ENCODE results near the gene PDZRN3.

PDZRN3 gene

GRCh38 chr3:73498764-73499622, 125.7 kb downstream of the PDZRN3 start:
- in situ Hi-C loops (cut with MboI; ENCODE audit: low sequenced_read_pairs), result no loop called here

DNA sequence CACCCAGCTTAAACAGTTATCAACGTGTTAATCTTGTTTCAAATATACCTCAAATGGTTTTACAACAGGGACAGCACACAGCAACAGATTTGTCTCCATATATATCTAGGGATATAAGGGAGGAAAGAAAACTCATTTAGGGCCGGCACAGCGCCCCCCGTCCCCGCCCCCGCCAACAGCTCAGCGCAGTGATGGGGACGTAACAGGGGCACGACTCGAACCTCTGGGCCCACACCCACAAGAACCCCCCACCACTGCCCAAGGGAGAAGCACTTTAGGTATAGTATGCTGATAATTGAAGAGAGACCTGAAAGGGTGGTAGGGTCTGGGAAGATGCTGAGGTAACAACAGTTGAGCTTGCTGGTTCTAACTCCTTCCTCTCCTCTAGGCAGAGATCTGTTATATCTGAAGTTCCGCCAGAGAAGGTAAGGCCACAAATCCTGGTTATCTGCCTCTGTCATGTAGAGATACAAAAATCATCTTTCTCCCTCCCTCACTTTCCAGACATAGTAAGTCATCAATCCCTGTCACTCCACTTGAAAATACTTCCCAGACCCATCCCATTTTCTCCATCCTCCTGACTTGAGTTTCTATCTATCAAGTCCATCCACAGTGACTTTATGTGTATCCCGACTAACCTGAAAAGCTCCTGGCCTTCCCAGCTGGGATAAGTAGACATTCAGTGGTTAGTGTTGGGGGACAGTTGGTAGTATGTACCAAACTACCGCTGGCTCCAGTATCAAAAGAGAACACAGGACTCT, 126.9 kb downstream of the PDZRN3 start:
- in situ Hi-C loops (cut with MboI; ENCODE audit: low sequenced_read_pairs), result no loop called here

DNA sequence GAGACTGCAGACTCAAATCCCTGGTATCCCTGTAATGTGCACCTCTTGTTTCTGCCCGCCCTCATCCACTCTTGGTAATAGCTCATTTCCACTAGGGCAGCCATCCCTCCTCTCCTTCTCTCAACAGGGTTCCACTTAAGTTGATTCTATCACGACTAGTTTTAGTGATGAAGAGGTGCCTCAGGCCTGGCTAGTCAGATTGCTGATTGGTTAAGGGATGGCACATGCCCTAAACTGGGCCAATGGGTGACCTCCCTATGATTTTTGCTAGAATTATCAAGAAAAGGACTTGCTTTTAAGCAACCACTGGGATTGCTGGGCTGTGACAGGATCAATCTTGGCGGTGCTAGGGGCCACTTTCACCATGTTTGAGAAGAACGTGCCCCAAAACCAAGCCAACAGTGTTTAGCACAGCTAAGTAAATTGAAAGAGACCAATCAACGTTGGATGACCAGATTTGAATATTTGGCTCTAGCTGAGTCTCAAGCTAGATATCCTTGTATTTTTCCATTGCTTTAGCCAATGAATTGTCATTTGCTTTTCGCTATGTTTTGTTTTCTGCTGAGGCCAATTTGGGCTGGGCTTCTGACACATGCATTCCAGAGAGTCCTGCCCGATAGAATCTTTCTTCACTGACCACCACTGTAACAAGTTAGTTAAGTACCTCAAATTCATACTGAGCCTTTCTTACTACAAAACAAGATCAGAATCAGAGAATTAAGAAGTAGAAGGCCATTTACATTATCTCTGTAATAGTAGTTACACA, 131.0 kb downstream of the PDZRN3 start:
- in situ Hi-C loops (cut with MboI; ENCODE audit: low sequenced_read_pairs), result no loop called here

DNA sequence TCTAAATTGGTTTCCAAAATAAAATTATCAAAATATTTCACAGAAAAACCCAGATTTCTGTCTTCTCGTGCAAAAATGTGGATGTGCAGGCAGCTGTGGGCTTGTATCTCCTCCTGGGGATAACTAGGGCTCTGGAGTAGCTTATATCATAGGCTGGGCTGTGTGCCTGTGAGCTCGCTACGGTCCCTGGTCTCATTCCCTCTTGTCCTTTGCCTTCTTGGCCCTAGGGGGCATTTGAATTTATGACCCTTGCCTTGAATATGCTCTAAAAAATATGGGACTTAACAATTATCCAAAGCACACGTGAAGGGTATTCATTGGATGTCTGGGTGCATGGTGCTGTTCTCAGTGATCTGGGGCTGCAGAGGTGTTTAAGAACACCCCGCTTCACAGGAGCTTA, 132.6 kb downstream of the PDZRN3 start:
- in situ Hi-C loops (cut with MboI; ENCODE audit: low sequenced_read_pairs), result no loop called here

DNA sequence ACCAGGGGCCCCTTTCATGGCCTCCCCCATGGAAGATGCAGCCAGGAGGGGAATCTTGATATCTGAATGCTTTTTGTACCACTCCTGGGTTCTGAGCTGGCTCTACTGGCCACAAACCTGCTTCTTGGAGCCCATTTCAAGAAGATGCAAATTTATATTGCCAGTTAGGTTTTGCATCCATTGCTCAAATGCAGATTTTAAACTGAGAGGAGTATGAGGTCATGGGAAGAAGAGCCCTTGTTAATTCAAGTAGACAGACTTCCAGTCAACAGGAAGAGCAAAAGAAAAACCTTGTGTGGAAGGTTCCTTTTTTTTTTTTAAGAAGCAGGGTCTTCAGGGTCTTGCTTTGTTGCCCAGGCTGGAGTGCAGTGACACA, 133.5 kb downstream of the PDZRN3 start:
- in situ Hi-C loops (cut with MboI; ENCODE audit: low sequenced_read_pairs), result no loop called here

DNA sequence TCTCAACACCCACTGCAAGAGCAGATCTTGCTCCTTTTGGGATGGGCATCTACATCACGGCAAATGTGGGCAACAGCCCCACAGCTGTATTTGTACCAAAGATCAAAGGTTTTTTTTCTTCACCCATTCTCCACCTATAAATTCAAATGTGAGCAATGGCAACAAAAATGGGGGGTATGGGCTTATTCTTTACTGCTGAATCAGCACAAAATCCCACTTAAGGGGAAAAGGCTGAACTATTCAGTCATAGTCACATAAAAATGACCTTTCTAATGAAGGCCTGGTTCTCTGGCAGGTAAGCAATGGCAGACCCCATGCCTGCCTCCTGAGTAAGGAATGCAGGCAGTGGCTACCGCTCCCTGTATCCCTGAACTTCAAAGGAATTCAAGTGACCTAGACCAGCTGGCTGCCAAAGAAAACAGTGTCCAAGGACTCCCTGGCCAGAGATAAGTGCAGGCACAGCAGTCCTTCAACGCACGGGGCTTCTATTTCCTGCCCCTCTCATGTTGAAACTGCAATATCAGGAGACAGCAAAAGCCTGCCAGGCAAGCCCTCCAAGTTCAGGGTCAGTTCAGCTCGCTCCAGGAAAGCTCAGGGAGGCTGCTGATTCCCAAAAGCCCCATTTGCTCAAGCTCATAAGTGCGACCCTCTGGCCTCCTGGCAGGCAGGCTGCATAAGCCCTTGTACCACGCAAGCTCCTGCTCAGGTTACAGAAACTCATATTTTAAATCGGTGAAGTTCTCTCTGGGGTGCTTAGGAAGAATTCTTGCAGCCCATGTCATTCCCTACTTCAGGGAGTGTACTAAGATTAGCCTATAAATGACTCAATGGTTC, 134.1 kb downstream of the PDZRN3 start:
- in situ Hi-C loops (cut with MboI; ENCODE audit: low sequenced_read_pairs), result no loop called here

DNA sequence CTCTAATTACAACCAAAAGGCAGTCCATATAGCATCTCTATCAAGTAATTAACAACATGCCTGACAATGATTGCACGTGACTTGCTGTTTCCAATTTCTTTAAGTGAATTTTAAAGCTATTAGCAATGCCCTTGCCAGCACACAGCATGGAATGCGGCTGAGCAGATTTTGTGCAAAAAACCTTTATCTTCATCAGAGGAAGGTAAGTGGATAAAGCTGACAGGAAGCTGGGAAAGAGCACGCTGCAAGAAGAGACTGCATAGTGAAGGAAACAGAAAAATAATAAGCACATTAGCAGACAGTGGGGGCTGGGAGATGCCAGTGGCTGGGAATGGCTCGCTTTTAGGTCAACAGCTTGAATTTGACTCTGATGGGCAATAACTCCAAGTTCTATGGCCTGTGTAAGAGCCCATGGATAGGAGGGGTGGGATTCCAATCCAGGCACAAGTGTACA, 138.8 kb downstream of the PDZRN3 start:
- in situ Hi-C loops (cut with MboI; ENCODE audit: low sequenced_read_pairs), result no loop called here

GRCh38 chr3:73484656-73485248, 140.0 kb downstream of the PDZRN3 start:
- in situ Hi-C loops (cut with MboI; ENCODE audit: low sequenced_read_pairs), result no loop called here

- in situ Hi-C loops (cut with MboI; ENCODE audit: low sequenced_read_pairs), result no loop called here
Measured at GRCh38 chr3:73481888-73482287, 142.9 kb downstream of the PDZRN3 start.

- in situ Hi-C loops (cut with MboI; ENCODE audit: low sequenced_read_pairs), result no loop called here
Measured at GRCh38 chr3:73480187-73480672, 144.5 kb downstream of the PDZRN3 start.

- in situ Hi-C loops (cut with MboI; ENCODE audit: low sequenced_read_pairs), result no loop called here
Measured at GRCh38 chr3:73479325-73479724, 145.4 kb downstream of the PDZRN3 start.

- in situ Hi-C loops (cut with MboI; ENCODE audit: low sequenced_read_pairs), result no loop called here
Measured at GRCh38 chr3:73478858-73479257, 145.9 kb downstream of the PDZRN3 start.

GRCh38 chr3:73475717-73476116, 149.0 kb downstream of the PDZRN3 start:
- in situ Hi-C loops (cut with MboI; ENCODE audit: low sequenced_read_pairs), result no loop called here

DNA sequence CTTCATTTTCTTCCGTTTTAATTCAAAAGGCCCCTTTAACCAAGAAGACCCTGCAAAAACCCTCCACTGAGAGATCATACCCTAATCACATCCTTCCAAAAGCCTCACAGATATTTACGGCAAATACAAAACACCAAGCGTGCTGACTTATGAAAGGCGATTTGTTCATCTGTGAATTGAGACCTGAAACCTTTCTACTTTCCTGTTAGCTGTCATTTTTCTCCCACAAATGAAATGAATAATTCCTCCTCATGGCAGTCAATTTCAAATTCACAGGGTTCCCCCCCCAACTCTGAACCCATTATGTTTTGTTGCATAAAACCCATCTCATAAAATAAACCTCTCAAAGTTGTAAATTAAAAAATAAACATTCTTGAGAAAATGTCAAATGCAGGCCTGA, 149.6 kb downstream of the PDZRN3 start:
- in situ Hi-C loops (cut with MboI; ENCODE audit: low sequenced_read_pairs), result no loop called here

DNA sequence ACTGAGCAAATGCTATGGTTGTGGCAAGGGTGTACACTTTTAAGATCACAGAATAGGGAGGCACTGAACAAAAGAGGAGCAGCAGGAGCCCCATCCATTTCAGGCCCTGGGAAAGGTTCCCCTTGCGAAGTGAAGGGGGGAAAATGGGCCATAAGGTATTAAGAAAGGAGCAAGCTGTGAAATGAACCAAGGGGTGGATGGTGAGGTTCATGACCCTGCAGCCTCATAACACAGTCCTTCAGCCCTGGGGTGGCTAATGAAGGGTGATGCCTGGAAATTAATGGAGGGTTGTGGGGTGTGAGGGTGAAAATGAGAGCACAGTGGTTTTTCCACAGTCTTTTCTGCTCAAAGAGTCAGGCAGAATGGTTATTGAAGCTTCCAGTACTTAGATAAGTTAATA, 150.1 kb downstream of the PDZRN3 start:
- in situ Hi-C loops (cut with MboI; ENCODE audit: low sequenced_read_pairs), result no loop called here

DNA sequence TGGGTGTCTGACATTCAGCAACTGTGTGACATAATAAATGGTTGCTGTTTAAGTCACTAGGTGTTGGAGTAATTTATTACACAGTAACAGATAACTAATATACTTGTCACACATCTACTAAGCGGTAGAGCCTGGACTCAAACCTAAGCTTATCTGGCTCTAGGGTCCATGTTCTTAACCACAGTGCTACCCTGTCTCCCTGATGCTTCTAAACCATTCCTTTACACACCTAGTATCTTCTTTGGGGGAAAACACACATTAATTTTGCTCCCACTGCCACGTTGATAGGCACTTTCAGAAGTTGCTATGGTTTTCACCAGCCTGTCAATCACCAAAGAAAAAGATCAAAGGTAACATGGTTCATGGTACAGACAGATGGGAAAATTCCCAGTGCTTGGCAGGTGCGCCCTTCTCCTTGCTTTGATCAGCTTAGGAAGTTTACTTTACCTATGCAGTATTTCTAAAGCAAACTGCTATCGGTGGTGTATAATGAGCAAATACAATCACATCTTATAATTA, 150.8 kb downstream of the PDZRN3 start:
- in situ Hi-C loops (cut with MboI; ENCODE audit: low sequenced_read_pairs), result no loop called here

DNA sequence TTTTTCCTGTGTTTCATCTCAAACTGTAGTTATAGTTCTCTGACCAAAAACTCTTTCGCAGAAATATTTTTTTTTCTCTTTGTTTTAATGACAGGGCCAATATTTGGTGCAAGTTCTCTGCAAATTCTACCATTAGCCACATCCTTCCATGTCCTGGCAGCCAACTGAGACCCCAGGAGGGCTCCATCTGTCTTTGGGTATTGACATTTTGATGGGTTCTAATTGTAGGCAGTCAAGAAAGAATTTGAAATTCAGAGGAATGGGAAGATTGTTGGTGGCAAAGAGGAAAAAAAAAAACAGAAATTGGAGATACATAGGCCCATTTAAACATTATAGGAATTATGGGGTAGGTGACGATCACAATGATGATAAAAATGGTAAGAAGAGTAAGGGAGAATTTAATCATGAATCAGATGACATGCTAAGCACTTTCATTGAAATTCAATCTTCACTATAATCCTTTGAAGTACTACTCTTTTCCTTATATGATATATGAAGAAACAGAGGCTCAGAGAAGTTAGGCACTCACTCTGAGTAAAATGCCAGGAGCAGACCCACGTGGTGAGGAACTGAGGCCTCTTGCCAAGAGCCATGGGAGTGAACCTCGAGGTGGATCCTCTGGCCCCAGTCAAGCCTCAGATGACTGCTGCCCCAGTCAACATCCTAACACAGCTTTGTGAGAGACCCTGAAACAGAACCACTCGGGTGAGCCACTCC, 151.4 kb downstream of the PDZRN3 start:
- in situ Hi-C loops (cut with MboI; ENCODE audit: low sequenced_read_pairs), result no loop called here

- in situ Hi-C loops (cut with MboI; ENCODE audit: low sequenced_read_pairs), result no loop called here
Measured at GRCh38 chr3:73471986-73472787, 152.6 kb downstream of the PDZRN3 start.
